Testis (tissue), 2 donors: ENCODE results near the gene ANO9.
"Not testable (repeated sequence)": the region's sequence is repeated elsewhere in the genome, so short reads cannot be mapped to it uniquely, and the experiment has no call there.

Source experiments
- CTCF ChIP-seq, 3 experiments: fragments of 450-650 bp in 2 of 3; fragments of 200-600 bp in 1 of 3; sonication (generic) in 1 of 3; IDR thresholded peaks; one replicate each; pipeline ENCODE4 v1.5.1; 2016 to 2019; ENCODE audit warnings: antibody characterized with exemption in 3 of 3, mild to moderate bottlenecking in 2 of 3, moderate library complexity in 1 of 3
- POLR2A ChIP-seq: fragments of 450-650 bp; IDR thresholded peaks from one replicate; pipeline ENCODE4 v1.6.1; 2017; ENCODE audit warnings: antibody characterized with exemption, mild to moderate bottlenecking, moderate library complexity

GRCh38 chr11:434999-435740 is 6.6 kb downstream of the ANO9 start:
- TF ChIP-seq CTCF (IDR thresholded peaks at IDR 0.05); POLR2A: not testable (repeated sequence)
